Measurements from ENCODE around the gene ITGB2.
A peak's percentile ranks its signal among the peaks of the same experiment; 100 is the strongest.

ITGB2 gene

DNA sequence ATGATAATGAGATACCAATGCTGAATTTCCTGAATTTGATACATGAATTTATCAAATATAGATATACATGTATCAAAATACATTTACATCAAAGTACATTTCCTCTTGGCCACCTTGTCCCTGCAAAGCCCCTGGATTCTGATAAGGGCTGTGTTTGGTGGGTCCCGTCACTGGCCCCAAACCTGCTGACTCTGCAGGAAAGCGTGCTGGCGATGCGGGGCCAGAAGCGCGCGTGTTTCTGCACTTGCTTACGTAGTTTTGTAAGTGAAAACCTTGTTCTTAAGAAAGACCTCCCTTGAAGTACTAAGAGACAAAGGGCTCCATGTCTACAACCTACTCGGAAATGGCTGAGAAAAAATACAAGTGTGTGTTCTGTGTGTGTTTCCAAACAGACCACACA is 11.0 kb downstream of the ITGB2 start:
- no peaks in the 10 kb centered on the region for H4K20me1 ChIP-seq (ENCODE audit: insufficient read depth, low read length)
- no peak overlapping the region for H3K27ac ChIP-seq (ENCODE audit: low read length)
- H3K4me3 ChIP-seq (ENCODE audit: low read length) = no peak overlapping the region
- no peaks in the 10 kb centered on the region for H3K79me2 ChIP-seq (ENCODE audit: low read length)
- no peaks in the 10 kb centered on the region for H3K9me3 ChIP-seq (ENCODE audit: insufficient read depth, low read length)
- no peaks in the 10 kb centered on the region for H3K4me1 ChIP-seq (ENCODE audit: low read length)
- no peak overlapping the region for H2AFZ ChIP-seq (ENCODE audit: low read depth, low read length)
- no peak overlapping the region for H3K4me2 ChIP-seq (ENCODE audit: low read length)
- no peaks in the 10 kb centered on the region for H3K27me3 ChIP-seq (ENCODE audit: low read depth, low read length)
- H3K9ac ChIP-seq (ENCODE audit: low read length) = no peak overlapping the region
- TF ChIP-seq, protein P1, sequence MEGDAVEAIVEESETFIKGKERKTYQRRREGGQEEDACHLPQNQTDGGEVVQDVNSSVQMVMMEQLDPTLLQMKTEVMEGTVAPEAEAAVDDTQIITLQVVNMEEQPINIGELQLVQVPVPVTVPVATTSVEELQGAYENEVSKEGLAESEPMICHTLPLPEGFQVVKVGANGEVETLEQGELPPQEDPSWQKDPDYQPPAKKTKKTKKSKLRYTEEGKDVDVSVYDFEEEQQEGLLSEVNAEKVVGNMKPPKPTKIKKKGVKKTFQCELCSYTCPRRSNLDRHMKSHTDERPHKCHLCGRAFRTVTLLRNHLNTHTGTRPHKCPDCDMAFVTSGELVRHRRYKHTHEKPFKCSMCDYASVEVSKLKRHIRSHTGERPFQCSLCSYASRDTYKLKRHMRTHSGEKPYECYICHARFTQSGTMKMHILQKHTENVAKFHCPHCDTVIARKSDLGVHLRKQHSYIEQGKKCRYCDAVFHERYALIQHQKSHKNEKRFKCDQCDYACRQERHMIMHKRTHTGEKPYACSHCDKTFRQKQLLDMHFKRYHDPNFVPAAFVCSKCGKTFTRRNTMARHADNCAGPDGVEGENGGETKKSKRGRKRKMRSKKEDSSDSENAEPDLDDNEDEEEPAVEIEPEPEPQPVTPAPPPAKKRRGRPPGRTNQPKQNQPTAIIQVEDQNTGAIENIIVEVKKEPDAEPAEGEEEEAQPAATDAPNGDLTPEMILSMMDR (IDR thresholded peaks at IDR 0.05; ENCODE audit: low read depth, low read length) = no peak
- no peak for TF ChIP-seq EZH2phosphoT487 (IDR thresholded peaks at IDR 0.05; ENCODE audit: low read depth)
- H3K36me3 ChIP-seq (replicated peaks; ENCODE audit: low read depth, low read length) = no peaks in the 10 kb centered on the region

DNA sequence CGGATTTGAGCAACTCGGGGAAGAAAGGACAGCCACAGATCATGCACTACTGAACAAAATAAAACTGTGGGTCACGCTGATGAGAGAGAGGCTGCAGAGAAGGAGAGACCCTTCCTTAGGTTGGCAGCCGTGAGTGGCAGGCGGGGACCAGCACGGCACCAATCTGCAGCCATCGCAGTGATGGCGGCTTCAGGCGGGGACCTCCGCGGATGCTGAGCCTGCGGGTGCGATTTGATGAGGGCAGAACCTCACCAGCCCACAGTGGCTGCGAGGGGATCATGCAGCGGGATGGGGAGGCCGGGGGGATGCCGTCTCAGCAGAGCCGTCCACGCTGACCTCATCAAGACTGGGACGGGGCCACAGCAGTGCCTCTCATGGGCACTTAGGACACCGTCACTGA is 11.8 kb downstream of the ITGB2 start:
- no peak overlapping the region for H3K4me3 ChIP-seq (ENCODE audit: low read length)
- no peaks in the 10 kb centered on the region for H3K36me3 ChIP-seq (replicated peaks; ENCODE audit: low read depth, low read length)
- no peak overlapping the region for H2AFZ ChIP-seq (ENCODE audit: low read depth, low read length)
- no peaks in the 10 kb centered on the region for H3K79me2 ChIP-seq (ENCODE audit: low read length)
- no peaks in the 10 kb centered on the region for H4K20me1 ChIP-seq (ENCODE audit: insufficient read depth, low read length)
- H3K4me2 ChIP-seq (ENCODE audit: low read length) = no peak overlapping the region
- no peaks in the 10 kb centered on the region for H3K9me3 ChIP-seq (ENCODE audit: insufficient read depth, low read length)
- no peaks in the 10 kb centered on the region for H3K27me3 ChIP-seq (ENCODE audit: low read depth, low read length)
- no peak overlapping the region for H3K9ac ChIP-seq (ENCODE audit: low read length)
- H3K4me1 ChIP-seq (ENCODE audit: low read length) = no peaks in the 10 kb centered on the region
- H3K27ac ChIP-seq (ENCODE audit: low read length) = no peak overlapping the region
- no peak for TF ChIP-seq EZH2phosphoT487 (IDR thresholded peaks at IDR 0.05; ENCODE audit: low read depth)
- TF ChIP-seq, protein P1 (IDR thresholded peaks at IDR 0.05; ENCODE audit: low read depth, low read length) = no peak

DNA sequence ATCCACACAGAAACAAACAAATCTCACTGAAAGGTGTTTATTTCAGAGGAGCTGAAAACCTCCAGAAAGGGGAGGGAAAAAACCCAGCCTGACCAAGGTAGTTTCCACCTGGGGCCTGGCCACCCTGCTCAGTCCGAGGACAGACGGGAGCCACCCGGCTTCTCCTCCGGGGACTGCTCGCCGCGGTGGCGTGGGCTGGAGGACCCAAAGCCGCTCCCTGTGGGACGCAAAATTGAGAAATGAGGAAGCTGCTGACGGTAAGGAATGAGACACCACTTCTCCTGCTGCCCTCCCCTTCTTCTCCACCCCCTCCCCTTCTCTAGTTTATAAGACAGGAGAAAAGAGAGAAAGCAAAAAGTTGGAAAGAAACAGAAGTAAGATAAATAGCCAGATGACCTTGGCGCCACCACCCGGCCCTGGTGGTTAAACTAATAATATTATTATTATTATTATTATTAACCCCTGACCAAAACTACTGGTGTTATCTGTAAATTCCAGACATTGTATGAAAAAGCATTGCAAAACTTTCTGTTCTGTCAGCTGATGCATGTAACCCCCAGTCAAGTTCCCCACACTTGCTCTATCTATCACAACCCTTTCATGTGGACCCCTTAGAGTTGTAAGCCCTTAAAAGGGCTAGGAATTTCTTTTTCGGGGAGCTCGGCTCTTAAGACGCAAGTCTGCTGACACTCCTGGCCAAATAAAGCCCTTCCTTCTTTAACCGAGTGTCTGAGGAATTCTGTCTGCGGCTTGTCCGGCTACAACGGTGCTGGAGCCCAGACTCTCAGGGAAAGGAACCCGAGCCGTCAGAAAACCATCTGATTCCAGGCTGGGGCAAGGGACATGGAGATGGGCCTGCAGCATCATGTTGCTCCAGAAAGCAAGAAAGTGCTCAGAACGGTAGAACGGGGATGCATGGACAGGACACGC is 12.5 kb downstream of the ITGB2 start:
- Histone ChIP-seq H3K79me2 (ENCODE audit: low read length) (no peaks in the 10 kb centered on the region), H3K9ac (ENCODE audit: low read length) (no peak overlapping the region), H3K36me3 (replicated peaks; ENCODE audit: low read depth, low read length) (no peaks in the 10 kb centered on the region), H4K20me1 (ENCODE audit: insufficient read depth, low read length) (no peaks in the 10 kb centered on the region), H3K27me3 (ENCODE audit: low read depth, low read length) (no peaks in the 10 kb centered on the region), H3K4me1 (ENCODE audit: low read length) (no peaks in the 10 kb centered on the region), H3K4me3 (ENCODE audit: low read length) (no peak overlapping the region), H3K27ac (ENCODE audit: low read length) (no peak overlapping the region), H2AFZ (ENCODE audit: low read depth, low read length) (no peak overlapping the region), H3K9me3 (ENCODE audit: insufficient read depth, low read length) (no peaks in the 10 kb centered on the region), H3K4me2 (ENCODE audit: low read length) (peak overlapping the region; percentile 36; the same call in 1 of the 2 replicates)
- TF ChIP-seq, protein P1 (IDR thresholded peaks at IDR 0.05; ENCODE audit: low read depth, low read length) = no peak
- TF ChIP-seq EZH2phosphoT487 (IDR thresholded peaks at IDR 0.05; ENCODE audit: low read depth) = no peak

DNA sequence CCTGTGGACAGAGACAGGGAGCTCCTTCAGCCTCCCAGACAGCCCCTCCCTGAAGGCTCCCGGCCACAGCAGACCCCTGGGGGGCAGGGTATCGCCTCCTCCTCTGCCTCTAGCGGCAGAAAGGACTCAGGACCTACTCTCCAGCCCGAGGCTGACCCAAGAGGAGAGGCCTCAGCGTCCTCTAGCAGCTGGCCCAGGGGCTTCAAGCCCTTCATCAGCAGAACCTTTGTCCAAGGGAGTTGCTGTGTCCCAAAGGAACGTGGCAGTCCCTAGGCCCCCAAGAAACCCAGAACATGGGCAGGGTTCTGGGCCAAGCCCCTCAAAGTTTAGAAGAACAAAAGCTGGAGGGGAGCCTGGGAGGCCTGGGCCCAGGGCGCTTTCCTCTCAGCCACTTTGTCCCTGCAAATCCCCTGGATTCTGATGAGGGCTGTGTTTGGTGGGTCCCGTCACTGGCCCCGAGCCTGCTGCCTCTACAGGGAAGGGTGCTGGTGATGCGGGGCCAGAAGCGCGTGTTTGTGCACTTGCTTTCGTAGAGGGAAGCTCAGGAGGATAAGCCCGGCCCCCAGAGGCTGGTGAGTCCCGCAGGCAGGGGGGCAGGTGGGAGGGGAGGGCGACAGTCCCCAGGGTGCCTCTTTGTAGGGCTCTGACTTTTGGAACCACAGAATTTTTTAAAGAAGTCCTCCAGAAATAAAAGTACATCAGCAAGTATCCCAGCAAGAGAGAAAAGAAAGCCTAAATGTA is 13.3 kb downstream of the ITGB2 start:
- 0 out of 2 replicates have a peak overlapping the region, but pooled peaks have one; percentile 36 for H3K4me2 ChIP-seq (ENCODE audit: low read length)
- H3K9me3 ChIP-seq (ENCODE audit: insufficient read depth, low read length) = no peaks in the 10 kb centered on the region
- no peak overlapping the region for H3K27ac ChIP-seq (ENCODE audit: low read length)
- H3K9ac ChIP-seq (ENCODE audit: low read length) = no peak overlapping the region
- no peaks in the 10 kb centered on the region for H4K20me1 ChIP-seq (ENCODE audit: insufficient read depth, low read length)
- H3K36me3 ChIP-seq (replicated peaks; ENCODE audit: low read depth, low read length) = peaks cover 4% of the 10 kb centered on the region
- TF ChIP-seq, protein P1 (IDR thresholded peaks at IDR 0.05; ENCODE audit: low read depth, low read length) = no peak
- no peak for TF ChIP-seq EZH2phosphoT487 (IDR thresholded peaks at IDR 0.05; ENCODE audit: low read depth)
- no peak overlapping the region for H2AFZ ChIP-seq (ENCODE audit: low read depth, low read length)
- H3K79me2 ChIP-seq (ENCODE audit: low read length) = no peaks in the 10 kb centered on the region
- no peaks in the 10 kb centered on the region for H3K4me1 ChIP-seq (ENCODE audit: low read length)
- H3K27me3 ChIP-seq (ENCODE audit: low read depth, low read length) = no peaks in the 10 kb centered on the region
- H3K4me3 ChIP-seq (ENCODE audit: low read length) = no peak overlapping the region

Data from OCI-LY3 (cell line).